Measurements from ENCODE around the gene SERTAD1. TPM values are rescaled to one million over a fixed set of nuclear protein-coding genes. Genes with fewer than 3 reads are reported as not detected.

SERTAD1 gene
- total and polyA plus RNA-seq, 2 of the 8 experiments (the other 6 are each of a cell fraction or from before 2014, with no cell fraction given): 5.4 to 6.6 TPM

- no peak for TF ChIP-seq MAFK (IDR thresholded peaks at IDR 0.05; ENCODE audit: low read depth, low read length)
- peak in 1 of 2 experiments; percentile 20; a peak in 1 of 3 replicates for TF ChIP-seq POLR2A (IDR thresholded peaks at IDR 0.05; ENCODE audit: control extremely low read depth in 1 of 2, low read depth in 2 of 2, low read length in 2 of 2)
- TF ChIP-seq RAD21 (IDR thresholded peaks at IDR 0.05 in 1 of 2, conservative IDR thresholded peaks at IDR 0.05 in 1 of 2; ENCODE audit: low read depth in 2 of 2, low read length in 2 of 2): peak in 1 of 2 experiments; percentile 26; a peak in 1 of 4 replicates
- peak; percentile 46 for TF ChIP-seq ASH2L (IDR thresholded peaks at IDR 0.05; ENCODE audit: low read length)
These were observed 949 bp downstream of the SERTAD1 start (continued) for GRCh38 chr19:40424637-40425449.
